GM12878 (cell line): ENCODE results near the gene PVALEF.

Source experiments
- ATF3 ChIP-seq: IDR thresholded peaks from 2 replicates; pipeline ENCODE4 v1.6.1; 2011; ENCODE audit warnings: low read depth, mild to moderate bottlenecking, low read length, moderate library complexity, borderline replicate concordance; ENCODE audit errors: extremely low read depth
- CTCF ChIP-seq, 3 experiments: IDR thresholded peaks in 2 of 3; conservative IDR thresholded peaks in 1 of 3; 2 replicates each; pipeline ENCODE4 v1.5.1; 2011; ENCODE audit warnings: low read depth in 3 of 3, low read length in 3 of 3, mild to moderate bottlenecking in 3 of 3, control low read depth in 2 of 3, moderate library complexity in 2 of 3, inconsistent platforms in 1 of 3, mixed read lengths in 1 of 3; ENCODE audit not compliant: control insufficient read depth in 2 of 3, insufficient read depth in 1 of 3; ENCODE audit errors: extremely low read depth in 1 of 3
- EZH2 ChIP-seq: IDR thresholded peaks from 2 replicates; pipeline ENCODE4 v1.6.1; 2012; ENCODE audit warnings: low read depth, mild to moderate bottlenecking, control low read depth, inconsistent platforms, low read length, borderline replicate concordance; ENCODE audit not compliant: control insufficient read depth
- POLR2A ChIP-seq: IDR thresholded peaks from 2 replicates; pipeline ENCODE4 v1.6.1; 2011; ENCODE audit warnings: low read depth, mild to moderate bottlenecking, low read length
- SMAD1 ChIP-seq: fragments of 450-650 bp; IDR thresholded peaks from 2 replicates; pipeline ENCODE4 v1.6.1; 2018; ENCODE audit warnings: mild to moderate bottlenecking, low read depth; ENCODE audit not compliant: partially characterized antibody

- TF ChIP-seq CTCF (IDR thresholded peaks at IDR 0.05 in 2 of 3, conservative IDR thresholded peaks at IDR 0.05 in 1 of 3; ENCODE audit: control insufficient read depth in 2 of 3, extremely low read depth in 1 of 3, insufficient read depth in 1 of 3, low read depth in 3 of 3, low read length in 3 of 3): no peak
- no peak for TF ChIP-seq ATF3
- TF ChIP-seq EZH2: no peak
- TF ChIP-seq POLR2A: no peak
- TF ChIP-seq SMAD1: no peak
Observed at GRCh38 chr17:81132197-81132540, 33.1 kb upstream of the PVALEF start.
